ENCODE data around the gene SPACA9.

- TF ChIP-seq, protein P1, sequence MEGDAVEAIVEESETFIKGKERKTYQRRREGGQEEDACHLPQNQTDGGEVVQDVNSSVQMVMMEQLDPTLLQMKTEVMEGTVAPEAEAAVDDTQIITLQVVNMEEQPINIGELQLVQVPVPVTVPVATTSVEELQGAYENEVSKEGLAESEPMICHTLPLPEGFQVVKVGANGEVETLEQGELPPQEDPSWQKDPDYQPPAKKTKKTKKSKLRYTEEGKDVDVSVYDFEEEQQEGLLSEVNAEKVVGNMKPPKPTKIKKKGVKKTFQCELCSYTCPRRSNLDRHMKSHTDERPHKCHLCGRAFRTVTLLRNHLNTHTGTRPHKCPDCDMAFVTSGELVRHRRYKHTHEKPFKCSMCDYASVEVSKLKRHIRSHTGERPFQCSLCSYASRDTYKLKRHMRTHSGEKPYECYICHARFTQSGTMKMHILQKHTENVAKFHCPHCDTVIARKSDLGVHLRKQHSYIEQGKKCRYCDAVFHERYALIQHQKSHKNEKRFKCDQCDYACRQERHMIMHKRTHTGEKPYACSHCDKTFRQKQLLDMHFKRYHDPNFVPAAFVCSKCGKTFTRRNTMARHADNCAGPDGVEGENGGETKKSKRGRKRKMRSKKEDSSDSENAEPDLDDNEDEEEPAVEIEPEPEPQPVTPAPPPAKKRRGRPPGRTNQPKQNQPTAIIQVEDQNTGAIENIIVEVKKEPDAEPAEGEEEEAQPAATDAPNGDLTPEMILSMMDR (IDR thresholded peaks at IDR 0.05; ENCODE audit: low read depth, low read length): no peak
- no peak for TF ChIP-seq MAX (IDR thresholded peaks at IDR 0.05; ENCODE audit: low read depth, low read length)
- no peak for TF ChIP-seq POLR2A (IDR thresholded peaks at IDR 0.05; ENCODE audit: extremely low read depth, insufficient read length)
- TF ChIP-seq MYC (IDR thresholded peaks at IDR 0.05; ENCODE audit: low read depth, low read length): no peak
Measured at GRCh38 chr9:132857031-132857430, 21.7 kb upstream of the SPACA9 start.
